Measurements from ENCODE around the gene TAF1B.

TAF1B gene

DNA sequence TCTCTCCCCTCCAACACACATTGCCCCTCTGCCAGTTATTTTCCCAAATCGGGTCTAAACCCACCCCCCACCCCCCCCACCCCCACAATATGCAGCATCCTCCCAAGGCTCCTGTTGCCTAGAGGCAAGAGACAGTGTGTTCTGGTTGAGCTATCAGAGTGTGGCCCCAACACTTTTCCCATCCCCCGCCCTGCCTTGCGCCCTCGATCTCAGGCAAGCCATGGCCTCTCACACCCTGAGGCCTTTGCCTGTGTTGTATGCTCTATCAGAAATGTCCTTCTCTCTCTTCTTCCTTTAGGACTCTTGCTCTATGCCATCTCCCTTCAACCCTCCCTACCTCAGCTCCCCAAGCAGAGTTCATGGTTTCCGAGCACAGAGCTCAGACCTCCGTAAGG lies 98.7 kb downstream of the TAF1B start:
- DNase-seq (ENCODE audit: low spot score), result no peak

DNA sequence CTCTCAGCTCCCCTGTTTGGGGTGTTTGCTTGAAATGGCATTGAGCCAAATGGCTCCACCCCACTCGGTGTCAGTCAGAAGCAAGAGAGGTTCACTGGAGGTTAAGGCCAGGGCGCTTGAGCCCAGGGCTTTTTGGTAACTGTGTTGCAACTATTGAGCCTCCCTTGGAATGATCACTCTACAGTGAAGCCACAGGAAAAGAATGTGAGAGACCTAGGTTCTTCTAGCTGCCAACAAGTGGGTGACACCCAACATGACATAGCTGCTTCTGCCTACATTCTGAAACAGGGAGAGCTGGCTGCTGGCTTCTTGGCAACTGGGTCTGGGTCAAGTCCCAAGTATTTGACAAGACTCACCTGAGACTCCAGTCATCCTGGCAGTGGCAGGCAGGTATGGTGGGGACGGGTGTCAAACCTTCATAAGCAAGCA lies 101.1 kb downstream of the TAF1B start:
- DNase-seq (ENCODE audit: low spot score), result no peak

DNA sequence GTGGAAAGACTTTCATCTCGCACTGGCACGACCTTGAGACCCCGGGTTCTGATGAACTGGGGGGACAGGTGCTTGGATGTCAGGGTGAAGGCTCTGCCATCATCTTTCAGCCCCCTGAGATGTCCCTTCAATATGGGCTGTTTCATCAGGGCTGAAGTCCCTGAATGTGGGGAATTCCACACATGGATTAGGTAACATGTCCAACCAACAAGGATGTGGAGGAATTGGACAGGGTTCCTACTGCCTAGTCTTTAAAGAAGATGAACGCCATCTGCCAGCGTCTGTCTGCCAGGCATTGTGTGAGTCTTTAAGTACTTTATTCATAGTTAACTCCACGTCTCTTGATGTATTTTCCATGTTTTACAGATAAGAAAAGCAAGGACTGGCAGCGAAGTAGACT lies 102.3 kb downstream of the TAF1B start:
- no peak for DNase-seq (ENCODE audit: low spot score)

DNA sequence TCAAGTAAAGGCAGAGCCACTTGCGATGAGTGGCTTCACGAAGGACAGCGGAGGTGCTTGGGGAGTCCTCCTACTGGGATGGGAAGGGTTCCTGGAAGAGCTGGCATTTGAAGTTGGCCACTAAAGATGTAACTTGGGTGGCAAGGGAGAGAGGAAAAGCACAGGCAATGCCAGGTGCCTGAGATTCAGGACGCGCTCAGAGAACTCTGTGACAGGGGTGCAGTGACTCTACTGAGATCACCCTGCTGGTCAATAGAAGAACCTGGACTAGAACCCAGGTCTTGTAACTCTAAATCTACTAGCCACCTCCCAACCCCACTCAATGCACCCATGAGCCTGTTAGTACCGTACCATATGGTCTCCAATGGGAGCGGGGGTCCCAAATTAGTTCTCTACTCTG lies 102.8 kb downstream of the TAF1B start:
- no peak for DNase-seq (ENCODE audit: low spot score)

DNA sequence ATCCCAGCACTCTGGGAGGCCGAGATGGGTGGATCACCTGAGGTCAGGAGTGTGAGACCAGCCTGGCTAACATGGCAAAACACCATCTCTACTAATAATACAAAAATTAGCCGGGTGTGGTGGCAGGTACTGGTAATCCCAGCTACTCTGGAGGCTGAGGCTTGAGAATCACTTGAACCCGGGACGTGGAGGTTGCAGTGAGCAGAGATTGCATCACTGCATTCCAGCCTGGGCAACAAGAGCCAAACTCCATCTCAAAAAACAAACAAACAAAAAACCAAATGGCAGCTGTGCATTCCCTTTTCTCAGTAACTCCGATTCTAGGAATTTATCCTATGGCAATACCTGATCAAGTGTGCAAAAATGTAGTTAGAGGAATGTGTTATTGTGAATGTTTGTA lies 103.5 kb downstream of the TAF1B start:
- no peak for DNase-seq (ENCODE audit: low spot score)

DNA sequence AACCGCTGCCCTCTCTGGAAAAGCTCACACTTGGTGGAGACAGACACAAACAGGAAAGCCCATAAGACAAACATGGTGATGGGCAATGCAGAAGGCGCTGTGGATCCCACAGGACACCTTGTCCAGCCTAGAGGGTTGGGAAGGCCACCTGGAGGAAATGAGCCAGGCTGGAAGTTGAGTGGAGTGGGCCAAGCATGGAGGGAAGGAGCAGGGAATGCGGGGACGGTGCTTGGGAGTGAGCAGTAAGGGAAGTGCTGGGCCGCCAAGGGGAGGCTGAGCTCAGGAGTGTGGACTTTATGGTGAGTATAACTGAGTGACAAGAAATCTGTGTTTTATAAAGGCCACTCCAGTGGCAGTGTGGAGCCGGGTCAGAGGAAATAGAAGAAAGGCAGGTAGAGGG lies 105.4 kb downstream of the TAF1B start:
- DNase-seq (ENCODE audit: low spot score), result no peak

DNA sequence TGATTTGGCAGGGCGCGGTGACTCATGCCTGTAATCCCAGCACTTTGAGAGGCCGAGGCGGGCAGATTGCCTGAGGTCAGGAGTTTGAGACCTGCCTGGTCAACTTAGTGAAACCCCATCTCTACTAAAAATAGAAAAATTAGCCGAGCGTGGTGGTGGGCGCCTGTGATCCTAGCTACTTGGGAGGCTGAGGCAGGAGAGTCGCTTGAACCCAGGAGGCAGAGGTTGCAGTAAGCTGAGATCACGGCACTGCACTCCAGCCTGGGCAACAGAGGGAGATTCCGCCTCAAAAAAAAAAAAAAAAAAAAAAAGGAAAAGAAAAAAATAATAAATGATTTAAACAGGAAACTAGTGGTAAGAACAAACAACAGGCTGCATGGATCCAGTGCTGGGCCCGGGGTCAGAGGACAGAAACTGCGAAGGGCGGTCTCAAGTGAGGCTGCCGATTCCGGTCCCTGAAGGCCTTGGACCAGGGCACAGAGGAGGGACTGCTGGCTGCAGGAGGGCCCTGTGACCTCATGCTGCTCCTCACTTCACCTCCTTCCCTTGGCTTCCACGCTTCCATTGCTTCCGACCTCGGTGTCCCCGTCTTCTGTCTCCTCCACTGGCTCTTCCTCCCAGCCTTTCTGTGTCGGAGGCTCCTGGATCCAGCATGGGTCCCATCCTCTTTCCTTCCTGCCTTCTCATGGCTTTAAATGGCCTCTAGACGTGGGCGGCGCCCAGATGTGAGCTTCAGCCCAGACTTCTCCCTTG lies 106.1 kb downstream of the TAF1B start:
- DNase-seq (ENCODE audit: low spot score), result no peak

DNA sequence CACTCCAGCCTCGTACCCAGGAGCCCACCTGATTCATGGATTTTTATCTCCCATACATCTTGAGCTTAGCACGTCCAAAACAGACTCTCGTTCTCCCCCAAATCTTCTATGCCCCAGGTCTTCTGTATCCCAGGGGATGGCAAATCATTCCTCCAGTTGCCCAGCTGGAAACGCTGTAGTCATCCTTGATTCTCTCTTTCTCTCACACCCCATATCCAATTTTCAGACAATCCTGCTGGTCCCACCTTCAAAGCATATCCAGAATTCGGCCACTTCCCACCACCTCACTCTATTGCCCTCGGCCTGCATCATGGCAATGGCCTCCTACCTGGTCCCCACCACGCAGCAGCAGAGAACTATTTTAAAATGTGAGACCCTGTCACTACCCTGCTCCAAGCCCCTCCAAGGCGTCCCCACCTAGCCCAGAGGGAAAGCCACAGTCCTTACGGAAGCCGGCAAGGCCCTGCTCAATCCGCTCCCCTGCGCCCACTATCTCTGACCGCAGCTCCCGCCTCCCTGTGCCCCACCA lies 106.8 kb downstream of the TAF1B start:
- DNase-seq (ENCODE audit: low spot score), result no peak

DNA sequence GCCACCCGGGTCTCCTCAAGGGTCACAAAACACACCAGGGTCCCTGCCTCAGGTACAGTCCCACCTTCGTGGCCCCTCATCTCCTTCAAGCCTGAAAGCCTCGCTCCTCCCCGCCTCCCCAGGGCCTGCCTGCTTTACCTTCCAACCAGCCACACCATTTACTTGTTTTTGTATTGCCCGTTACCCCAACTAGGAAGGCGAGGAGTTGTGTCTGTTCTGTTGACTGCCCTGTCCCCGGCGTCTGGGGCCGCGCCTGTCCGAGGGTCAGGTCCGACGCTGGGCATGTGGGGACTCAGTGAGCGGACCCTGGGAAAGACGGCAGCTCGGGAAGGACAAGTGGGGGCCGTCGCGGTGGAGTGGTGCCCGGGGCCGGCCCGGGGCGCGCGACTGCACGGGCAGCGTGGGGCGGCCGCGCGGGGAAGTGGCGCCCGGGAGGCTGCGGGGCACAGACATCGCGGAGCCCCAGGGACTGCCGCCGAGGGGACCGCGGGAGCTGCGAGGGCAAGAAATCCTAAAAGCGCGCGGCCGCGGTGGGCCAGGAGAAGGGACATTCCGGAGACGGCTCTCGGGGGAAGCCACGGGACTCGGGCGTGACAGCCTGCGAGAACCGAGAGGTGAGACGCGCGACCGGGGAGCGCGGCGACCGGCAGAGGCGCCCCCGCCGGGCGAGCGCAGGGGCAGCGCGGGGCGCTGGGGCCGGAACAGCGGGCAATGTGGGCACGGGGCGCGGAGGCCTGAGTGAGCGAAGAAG lies 107.4 kb downstream of the TAF1B start:
- peak; percentile 49 for DNase-seq (ENCODE audit: low spot score)

DNA sequence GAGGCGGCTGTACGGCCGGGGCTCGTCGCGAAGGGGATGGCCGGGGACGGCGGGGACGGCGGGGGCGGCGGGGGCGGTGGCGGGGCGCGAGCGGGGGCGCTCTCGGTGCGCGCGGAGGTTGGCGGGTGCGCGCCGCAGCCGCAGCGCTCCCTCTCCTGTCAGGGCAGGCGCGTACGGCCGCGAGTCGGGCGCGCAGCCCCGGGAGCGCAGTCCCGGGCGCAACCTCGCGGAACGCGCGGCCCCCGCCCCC lies 107.9 kb downstream of the TAF1B start:
- DNase-seq (ENCODE audit: low spot score), result no peak

DNA sequence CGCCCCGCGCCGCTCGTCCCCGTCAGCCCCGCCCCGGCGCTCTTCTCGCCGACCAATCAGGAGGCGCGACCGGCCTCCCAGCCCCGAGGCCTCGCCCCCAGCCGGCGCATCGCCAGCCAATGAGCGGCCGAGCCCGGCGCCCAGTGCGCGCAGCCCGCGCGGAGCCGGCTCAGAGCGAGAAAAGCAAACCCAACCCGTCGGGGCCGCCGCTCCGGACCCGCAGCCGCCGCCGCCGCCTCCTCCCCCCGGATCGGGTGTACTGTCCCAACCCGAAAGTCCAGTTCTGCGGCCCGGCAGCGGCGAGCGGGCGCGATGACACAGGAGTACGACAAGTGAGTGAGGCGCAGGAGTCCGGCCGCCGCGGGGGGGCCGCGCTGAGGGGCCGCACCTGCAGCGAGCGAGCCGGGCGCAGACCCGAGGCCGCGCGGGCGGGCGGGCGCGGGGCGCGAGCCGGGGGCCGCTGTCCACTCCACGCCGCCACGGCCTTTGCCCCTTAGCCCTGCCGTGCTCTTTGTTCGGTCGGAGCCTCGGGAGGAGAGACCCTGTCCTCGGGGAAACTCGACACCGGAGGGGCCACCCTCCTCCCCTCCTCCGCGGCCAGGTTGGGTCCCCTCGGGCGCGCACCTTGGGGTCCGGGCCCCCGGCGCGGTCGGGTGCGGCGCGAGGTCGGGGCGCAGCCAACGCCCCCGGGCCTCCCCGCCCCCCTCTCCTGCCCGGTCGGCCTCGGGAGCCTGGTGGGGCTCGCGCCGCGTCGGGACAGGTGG lies 108.4 kb downstream of the TAF1B start, which contains the start of gene GRHL1:
GRHL1 (plus strand) TSS at position 172 of the 764 bp plus-strand sequence; CDS start at position 313, 141 bp downstream.
- peak; percentile 94 for DNase-seq (ENCODE audit: low spot score)

DNA sequence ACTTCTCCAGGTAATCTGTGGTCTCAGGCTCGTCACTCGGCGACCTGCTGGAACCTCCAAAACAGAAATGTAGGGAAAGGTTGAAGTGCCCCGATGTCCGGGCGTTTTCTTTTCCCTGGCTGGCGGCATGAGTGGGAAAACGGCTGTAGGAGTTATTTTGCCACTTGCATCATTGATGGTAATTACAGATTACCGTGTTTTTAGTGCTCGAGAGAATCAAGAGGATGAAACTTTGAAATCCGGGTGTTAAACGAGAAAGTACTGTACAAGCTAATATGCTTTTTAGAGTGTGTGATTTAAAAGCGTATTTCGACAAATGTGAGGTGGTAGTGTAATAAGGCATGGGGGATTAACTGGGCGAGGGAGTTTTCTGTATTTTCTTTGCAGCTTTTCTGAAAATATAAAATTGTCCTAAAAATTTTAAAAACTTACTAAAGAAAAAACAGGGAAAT lies 109.0 kb downstream of the TAF1B start:
- no peak for DNase-seq (ENCODE audit: low spot score)

DNA sequence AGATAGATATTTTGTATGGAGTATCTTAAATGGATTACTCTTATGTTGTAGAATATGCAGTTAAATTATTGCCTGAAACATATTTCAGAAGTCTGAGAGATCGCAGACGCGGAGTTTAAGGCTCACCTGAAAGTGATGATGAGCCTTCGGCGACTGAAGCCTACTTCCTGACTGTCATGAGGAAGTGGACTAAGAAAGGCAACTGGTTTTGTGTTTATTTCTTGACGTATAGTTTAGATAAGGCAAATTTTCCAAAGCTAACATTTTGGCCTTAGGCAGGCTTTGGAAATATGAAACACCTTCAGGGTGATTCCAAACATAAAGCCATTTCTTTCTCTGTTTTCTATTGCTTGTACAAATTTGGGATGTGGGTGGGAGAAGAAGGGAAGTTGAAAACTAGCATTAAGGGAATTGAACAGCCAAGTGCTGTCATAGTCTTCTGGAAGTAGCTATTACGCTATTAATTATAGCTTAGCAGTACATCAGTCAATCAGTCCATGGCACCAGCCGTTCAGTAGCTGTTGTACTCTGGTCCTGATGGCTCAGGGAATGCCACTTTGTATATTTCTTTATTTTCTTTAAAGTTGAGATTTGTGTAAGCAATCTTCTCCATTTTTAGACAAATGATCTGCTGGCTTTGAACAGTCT lies 109.7 kb downstream of the TAF1B start:
- no peak for DNase-seq (ENCODE audit: low spot score)

DNA sequence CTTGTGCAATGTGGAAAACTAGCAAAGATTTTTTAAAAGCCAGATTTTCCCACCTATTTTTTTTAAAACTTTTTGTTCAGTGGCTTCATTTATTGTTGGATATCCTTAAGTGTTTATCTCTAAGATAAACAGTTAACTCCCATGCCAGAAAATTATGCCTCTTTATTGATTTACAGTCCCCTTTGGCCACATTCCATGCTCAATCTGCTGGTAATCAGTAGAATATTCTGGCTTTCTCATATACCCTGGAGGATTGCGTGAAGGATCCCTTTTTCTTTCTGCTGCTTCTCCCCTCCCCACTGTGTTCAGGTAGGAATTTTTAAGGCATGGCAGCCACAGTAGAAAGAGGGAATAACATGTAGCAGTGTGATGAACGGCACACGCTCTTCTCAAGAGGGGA lies 110.9 kb downstream of the TAF1B start:
- DNase-seq (ENCODE audit: low spot score), result no peak

DNA sequence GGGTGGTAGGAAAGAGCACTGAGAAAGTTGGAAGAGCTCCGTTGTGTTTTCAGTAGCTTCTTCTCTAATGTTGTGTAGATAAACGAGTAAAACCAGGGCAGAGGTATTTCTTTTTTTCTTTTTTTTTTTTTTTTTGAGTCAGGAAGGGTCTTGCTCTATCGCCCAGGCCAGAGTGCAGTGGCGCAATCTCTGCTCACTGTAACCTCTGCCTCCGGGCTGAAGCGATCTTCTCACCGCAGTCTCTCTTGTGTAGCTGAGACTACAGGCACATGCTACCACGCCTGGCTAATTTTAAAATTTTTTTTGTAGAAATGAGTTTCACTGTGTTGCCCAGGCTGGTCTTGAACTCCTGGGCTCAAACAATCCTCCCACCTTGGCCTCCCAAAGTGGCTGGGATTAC lies 114.8 kb downstream of the TAF1B start:
- DNase-seq (ENCODE audit: low spot score), result no peak

DNA sequence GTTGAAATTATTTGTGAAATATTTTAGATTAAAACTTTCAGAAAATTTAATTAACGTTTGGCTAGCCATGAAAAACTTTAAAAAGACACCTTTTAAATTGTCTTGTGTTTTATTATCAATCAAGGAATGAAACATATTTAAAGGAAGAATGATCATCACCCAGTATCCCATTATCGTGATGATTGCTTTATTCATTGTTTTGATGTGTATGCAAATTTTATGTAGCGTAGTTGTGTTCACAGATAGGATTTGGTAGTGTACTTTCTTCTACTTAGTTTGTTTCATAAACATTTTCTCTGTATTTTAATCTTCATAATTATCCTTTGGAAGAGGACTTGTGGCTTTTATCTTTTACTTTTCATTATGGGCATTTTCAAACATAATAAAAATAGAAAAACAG lies 116.0 kb downstream of the TAF1B start:
- DNase-seq (ENCODE audit: low spot score), result no peak

DNA sequence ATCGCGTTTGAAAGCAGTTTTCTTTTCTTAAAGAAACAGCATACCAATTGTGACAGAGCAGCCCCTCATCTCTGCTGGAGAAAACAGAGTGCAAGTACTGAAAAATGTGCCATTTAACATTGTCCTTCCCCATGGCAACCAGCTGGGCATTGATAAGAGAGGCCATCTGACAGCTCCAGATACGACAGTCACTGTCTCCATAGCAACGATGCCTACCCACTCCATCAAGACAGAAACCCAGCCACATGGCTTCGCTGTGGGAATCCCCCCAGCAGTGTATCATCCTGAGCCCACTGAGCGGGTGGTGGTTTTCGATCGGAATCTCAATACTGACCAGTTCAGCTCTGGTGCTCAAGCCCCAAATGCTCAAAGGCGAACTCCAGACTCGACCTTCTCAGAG lies 117.7 kb downstream of the TAF1B start:
- no peak for DNase-seq (ENCODE audit: low spot score)

DNA sequence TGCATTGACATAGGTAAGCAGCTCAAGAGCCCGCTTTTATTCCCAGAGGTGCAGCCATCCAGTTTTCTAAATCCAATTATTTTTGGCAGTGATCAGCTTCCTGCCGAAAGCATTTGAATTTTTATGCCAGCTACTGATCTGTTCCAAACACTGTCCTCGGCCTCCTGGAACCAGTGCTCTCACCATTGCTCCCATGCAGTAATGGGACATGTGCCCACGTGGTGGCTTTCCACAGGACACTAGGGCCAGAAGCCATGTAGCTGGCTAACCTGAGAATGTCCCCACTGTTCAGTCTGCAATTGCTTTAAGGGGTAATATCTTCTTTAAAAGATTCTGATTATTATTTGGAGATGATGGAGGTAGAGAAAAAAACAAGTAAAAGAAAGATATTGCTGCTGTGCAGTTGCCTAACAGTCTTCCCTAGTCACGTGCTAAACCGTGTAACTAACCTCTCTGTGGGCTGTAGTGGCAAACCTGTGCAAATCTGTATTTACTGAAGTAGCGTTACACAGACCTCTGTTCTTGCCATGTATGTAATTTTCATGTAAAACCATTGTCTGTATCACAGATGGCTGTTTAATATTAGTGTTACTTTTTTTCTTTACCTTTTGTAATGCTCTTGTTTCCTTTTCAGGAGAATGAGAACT lies 121.2 kb downstream of the TAF1B start:
- no peak for DNase-seq (ENCODE audit: low spot score)

DNA sequence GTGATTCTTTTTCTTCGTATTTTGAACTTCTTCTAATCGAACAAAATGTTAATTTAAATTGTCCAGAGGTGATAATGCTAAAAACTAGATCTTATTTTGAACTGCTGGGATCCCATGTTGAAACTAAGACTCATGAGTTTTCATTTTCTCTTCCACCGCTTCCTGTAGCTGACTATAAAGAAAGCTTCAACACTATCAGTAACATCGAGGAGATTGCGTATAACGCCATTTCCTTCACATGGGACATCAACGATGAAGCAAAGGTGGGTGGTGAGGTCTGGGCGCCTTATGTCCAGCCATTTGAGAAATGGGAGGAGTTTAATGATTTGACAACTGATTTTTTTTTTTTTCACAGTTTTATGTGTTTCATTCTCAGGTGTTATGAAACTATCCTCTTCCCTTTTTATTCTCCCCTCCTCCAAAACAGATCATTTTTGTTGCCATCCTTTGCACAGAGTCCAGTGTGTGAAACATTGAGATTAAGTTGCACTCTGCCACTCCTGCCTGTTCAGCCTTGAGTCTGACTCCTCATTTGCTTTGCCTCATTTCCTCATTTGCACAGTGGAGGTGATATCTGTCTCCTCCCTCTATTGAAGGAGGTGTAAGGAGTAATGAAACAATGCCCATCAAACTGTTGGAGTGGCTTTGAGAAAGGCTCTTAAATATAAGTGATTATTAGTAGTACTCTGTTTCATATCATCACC lies 122.0 kb downstream of the TAF1B start:
- no peak for DNase-seq (ENCODE audit: low spot score)

DNA sequence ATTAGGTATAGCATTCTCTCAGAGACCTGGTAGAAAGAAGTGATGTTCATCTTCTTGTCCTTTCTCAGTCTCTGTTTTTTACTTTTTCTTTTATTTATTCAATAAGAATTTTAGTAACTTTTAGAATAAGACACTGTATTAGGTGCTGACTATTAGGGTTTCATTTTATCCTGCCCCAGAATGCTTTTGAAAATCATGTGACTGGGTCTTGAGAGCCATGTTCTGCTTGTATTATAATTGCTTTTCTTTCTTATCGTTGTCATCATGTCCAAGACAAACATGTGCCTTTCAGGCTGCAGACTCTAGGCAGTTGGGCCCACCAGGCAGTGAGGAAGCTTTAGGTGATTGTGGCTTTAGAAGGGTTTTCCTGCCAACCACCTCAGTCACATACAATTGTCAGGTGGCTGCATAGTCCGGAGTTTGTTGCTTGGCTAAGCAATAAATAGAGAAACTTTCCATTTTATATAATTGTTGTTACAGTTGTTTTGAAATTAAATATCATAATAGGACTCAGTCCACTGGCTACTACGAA lies 123.3 kb downstream of the TAF1B start:
- DNase-seq (ENCODE audit: low spot score), result no peak

Data from kidney tubule cell (primary cell).